ENCODE data around the gene PLCD3. TPM values are rescaled to one million over a fixed set of nuclear protein-coding genes. Genes with fewer than 3 reads are reported as not detected.
A peak's percentile ranks its signal among the peaks of the same experiment; 100 is the strongest.

The PLCD3 gene
- total and polyA plus RNA-seq, 2 of the 13 experiments (the other 11 are each of a cell fraction or from before 2014, with no cell fraction given): 11.3 to 39.1 TPM

GRCh38 chr17:45127548-45128300, 4.6 kb downstream of the PLCD3 start (continued):
- no peak for TF ChIP-seq SOX6 (IDR thresholded peaks at IDR 0.05)
- peak; percentile 56 for TF ChIP-seq SOX6 (CRISPR knock-in tag; IDR thresholded peaks at IDR 0.05)
- no peak; the same call in 1 of the 2 replicates for TF ChIP-seq ZNF451 (CRISPR knock-in tag; IDR thresholded peaks at IDR 0.05)
- no peak for TF ChIP-seq SPEN (CRISPR knock-in tag; IDR thresholded peaks at IDR 0.05; ENCODE audit: low read depth)
- peak; percentile 87 for TF ChIP-seq ZNF687 (CRISPR knock-in tag; IDR thresholded peaks at IDR 0.05)
- 0 out of 2 replicates have a peak, but pooled peaks have one; percentile 33 for TF ChIP-seq MAX (IDR thresholded peaks at IDR 0.05)
- TF ChIP-seq GATA4 (IDR thresholded peaks at IDR 0.05; ENCODE audit: borderline replicate concordance, low read depth): no peak
- TF ChIP-seq ZNF18 (CRISPR knock-in tag; IDR thresholded peaks at IDR 0.05; ENCODE audit: insufficient replicate concordance): no peak
- TF ChIP-seq TBP (CRISPR knock-in tag; IDR thresholded peaks at IDR 0.05): no peak
- TF ChIP-seq POLR2AphosphoS2 (IDR thresholded peaks at IDR 0.05; ENCODE audit: low read depth, low read length): no peak
- TF ChIP-seq U2AF2 (IDR thresholded peaks at IDR 0.05; ENCODE audit: low read depth, low read length): no peak
- TF ChIP-seq TFE3 (CRISPR knock-in tag; IDR thresholded peaks at IDR 0.05): peak; percentile 79
- peak; percentile 59 for TF ChIP-seq ZBTB7A (CRISPR knock-in tag; IDR thresholded peaks at IDR 0.05)
- TF ChIP-seq PLSCR1 (CRISPR knock-in tag; IDR thresholded peaks at IDR 0.05; ENCODE audit: borderline replicate concordance): no peak
- TF ChIP-seq GLI4 (CRISPR knock-in tag; IDR thresholded peaks at IDR 0.05; ENCODE audit: borderline replicate concordance): no peak
